NCI-H2171 (cell line): ENCODE data around the gene TMEM52.
A peak's percentile ranks its signal among the peaks of the same experiment; 100 is the strongest.

Experiments
- DNase-seq: peaks from one replicate; lab custom pipeline; 2025; lab: John Stamatoyannopoulos, UW

TMEM52 gene

DNA sequence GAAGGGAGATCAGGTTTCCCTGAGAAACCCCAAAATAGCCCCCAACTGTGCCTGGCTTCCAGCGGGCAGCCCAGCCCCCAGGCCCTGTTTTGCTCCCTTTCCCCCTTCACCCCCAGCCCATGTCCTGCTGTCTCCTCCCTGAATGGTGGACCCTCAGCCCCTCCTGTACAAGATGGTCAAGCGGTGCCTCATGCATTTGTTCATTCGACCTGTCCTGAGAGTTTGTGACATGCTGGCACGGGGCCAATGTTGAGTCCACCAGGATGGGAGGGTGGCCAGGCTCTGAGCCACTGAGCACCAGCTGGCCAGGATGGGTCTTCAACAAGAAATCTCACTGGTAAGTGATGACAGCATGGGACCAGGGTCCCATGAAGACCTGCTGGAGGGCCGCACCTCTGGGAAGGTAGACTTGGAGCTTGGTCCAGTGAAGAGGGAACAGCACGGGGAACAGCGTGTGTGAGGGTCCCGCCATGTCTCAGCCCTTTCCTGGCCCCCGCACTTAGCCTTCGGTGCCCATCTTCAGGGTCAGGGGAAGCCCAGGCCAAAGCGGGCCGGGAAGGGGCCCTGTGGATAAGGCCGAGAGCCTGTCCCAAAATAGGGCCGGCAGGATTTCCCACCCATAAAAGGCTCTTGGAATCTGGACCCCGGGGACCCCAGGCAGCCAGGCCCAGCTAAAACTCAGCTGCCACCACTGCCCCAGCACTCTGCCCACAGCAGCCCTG is 3.9 kb downstream of the TMEM52 start, which contains the start of gene CALML6:
Gene CALML6, plus strand, starts transcription at position 290 of the 722 bp plus-strand sequence. Its CDS starts 21 bp downstream, at position 311.
- DNase-seq, result no peak

DNA sequence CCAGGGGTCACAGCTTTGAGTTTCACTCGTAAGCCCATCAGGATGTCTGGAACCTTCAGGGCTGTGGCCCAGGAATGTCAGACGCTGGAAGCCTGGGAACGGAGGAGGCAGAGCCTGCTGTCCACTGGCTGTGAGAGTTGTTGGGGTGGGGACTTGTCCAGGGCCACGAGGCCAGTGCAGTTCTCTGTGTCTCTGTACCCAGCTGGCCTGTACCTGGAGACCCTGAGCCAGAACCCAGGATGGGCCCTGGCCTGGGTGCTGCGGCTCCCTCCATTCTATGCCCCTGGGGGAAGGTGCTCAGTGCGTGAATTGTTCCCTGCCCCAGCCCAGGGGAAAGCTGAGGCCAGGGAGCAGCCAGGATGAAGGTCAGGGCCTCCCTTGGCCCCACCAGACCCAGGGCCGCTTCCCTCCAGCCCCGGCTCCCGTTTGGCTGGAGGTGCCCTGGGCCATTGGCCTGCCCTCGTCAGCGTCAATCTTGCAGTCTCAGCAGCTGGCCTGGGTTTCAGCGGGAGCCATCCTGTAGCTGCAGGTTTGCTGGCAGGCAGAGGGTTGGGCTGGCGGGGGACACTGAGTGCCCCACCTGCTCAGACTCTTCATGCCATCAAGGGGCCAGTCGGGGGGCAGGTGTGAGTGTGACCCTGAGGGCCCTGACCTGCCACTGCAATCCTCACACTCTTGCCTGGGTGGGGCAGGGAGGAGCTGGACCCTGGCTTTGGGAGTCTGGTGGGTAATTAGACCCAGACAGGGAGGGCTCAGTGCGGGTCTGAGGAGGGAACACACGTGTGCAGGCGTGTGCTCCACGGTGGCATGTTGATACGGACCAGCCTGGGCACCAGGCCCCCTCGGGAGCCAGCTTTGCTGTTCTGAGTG is 4.7 kb downstream of the TMEM52 start:
- DNase-seq, result no peak

DNA sequence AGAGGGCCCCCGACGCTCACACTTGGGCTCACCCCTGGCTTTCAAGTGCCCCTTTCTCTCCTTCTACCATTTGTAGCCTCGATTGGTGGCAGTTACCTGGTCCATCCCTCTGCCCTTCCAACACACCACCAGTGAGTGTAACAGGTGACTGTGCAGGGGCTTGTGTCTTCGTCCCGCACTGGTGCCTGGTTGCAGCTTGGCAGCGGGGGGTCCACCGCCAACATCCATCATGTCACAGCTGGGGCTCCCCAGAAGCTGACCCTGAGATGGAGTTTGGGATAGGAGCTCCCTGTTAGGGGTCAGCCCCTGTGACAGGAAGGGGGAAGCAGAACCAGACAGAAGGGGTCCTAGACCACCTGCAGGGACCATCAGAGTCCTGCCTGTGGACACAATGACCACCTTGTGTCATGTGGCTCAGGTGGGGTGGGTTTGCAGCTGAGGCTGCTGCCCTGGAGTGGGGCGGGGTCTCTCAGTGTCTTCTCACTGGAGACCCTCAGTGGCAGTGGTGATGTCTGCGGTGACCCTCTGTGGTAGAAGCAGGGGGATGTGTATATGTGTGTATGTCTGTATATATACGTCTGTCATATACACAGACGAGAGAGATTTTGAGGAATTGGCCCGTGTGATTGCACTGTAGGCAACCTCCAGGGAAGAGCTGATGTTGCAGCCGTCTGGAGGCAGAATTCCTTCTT is 7.6 kb downstream of the TMEM52 start:
- no peak for DNase-seq

DNA sequence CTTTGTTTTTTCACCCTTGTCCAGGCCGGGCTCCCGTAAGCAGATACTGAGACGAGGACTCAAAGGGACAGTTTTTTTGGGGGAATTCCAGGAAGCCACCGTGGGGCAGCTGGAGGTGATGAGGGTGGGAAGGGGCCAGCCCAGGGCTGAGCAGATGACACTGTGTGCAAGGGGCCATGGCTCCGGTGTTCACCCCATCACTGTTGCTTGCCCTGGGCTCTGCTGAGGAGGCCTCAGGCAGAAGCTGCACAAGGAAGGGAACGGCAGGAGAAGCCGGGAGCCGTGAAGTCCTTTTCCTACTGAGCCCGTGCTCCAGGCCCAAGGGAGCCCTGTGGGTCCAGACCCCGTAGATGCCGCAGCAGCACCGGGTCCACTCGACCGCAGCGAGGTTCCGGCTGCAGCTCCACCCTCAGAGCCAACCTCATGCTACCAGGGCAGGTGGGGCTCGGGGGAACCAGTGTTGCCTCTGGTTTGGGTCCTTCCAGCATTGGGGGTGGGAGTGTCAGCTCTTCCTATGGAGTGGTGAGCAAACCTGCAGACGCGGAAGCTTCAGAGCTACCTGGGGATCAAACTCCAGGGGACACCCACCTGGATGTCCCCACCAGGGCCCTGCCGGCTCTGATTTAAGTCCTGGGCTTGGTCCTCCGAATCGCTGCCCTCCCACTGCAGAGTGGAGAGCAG is 8.3 kb downstream of the TMEM52 start:
- no peak for DNase-seq

DNA sequence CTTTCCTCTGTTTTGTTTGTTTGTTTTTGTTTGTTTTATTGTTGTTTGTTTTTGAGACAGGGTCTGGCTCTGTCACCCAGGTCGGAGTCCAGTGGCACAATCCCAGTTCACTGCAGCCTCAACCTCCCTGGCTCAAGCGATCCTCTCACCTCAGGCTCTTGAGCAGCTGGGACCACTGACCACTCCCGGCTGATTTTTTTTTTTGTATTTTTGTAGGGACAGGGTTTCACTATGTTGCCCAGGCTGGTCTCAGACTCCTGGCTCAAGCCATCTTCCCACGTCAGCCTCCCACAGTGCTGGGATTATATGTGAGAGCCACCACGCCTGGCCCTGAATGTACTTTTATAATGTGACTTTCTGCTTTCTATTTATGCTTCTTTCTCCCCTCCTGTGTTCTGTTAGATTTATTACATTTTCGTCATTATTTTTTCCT is 9.0 kb downstream of the TMEM52 start:
- DNase-seq, result no peak

DNA sequence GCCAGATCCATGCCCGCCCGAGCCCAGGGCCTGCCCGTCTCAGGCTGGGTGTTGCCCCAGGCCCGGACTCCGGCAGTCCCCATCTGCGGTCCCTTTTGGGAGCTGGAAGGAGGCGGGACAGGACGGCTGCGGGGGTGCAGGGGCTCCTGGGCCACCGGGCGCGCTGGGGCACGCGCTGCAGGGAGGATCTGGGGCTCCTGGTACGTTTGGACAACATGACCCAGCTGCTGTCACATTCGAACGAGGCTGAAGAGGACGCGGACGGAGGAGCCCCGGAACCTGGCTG is 10.6 kb downstream of the TMEM52 start:
- DNase-seq, result no peak

DNA sequence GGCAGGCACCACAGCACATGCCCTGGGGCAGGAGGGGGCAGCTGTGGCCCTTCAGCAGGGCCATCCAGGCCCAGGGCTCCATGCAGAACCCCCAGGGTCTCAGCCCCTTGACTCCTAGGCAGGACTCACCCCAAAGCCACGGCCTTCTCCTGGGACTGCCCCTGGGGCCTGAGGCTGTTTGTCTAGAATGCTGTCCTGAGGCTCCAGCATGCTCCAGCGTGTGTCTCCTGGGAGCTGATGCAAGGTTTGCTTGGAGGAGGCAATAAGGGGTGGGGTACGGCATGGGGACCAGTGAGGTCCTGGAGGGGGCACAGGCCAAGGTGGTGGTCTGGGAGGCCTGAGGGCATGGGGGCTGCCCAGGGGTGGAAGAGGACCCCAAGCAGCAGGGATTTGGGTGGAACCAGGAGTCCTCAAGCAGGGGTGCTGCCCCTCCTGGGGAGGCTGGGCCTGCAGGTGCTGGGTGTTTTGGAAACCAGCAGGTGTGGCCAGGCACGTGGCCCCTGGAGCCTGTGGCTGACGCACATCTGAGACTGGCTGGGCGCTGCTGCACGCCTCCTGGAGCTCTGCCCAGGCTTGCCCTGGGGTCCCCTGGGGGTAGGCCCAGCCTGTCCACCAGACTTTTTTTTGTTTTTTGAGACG is 11.9 kb downstream of the TMEM52 start:
- peak; percentile 73 for DNase-seq

DNA sequence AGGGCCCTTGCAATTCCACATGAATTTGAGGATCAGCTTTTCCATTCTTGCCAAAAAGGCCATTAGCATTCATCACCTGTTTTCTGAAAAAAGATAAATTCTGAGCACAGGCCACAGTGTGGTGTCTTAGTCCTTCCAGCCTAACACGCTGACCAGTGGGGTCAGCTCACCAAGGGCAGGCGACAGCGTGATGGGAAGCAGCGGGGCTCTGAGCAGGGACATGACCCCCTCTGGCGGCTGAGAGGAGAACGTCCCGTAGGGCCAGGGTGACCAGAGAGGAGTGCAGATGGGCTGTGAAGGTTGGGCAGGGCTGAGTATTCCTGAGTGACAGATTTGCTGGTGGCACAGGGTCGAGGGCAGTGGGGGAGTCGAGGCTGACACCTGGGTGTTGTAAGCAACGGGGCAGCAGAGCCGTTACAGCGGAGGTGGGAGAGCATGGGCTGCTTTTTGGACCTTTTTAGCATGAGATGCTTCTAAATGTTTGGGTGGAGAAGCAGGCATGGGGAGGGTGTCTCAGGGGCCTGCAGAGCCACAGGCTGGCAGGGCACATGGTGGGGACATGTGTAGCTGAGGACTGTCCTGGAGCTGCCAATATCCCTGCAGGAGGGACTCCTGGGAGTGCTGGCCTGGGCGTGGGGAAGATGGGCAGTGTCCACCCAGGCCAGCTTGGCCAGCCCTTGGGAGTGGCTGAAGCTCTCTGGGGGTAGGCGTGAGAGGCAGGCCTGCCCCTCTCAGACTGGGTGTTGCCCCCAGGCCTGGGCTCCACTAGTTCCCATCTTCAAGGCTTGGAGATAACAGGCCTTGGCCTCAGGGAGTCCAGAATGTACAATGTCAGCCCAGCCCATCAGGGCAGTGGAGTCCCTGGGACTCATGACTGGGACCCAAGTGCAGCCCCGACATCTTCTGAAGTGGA is 12.6 kb downstream of the TMEM52 start:
- DNase-seq, result peak; percentile 10

DNA sequence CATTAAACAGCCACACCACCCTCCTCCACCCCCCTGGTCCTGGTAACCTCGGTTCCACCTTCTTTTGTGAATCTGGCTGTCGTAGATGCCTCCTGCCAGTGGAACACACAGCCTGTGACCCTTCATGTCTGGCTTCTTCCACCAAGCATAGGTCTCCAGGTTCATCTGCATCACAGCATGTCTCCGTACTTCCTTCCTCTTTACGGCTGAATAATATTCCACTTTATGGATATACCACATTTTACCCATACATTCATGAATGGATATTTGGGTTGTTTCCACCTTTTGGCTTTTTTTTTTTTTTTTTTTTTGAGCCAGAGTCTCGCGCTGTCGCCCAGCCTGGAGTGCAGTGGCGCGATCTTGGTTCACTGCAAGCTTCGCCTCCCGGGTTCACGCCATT is 15.9 kb downstream of the TMEM52 start:
- DNase-seq, result no peak

DNA sequence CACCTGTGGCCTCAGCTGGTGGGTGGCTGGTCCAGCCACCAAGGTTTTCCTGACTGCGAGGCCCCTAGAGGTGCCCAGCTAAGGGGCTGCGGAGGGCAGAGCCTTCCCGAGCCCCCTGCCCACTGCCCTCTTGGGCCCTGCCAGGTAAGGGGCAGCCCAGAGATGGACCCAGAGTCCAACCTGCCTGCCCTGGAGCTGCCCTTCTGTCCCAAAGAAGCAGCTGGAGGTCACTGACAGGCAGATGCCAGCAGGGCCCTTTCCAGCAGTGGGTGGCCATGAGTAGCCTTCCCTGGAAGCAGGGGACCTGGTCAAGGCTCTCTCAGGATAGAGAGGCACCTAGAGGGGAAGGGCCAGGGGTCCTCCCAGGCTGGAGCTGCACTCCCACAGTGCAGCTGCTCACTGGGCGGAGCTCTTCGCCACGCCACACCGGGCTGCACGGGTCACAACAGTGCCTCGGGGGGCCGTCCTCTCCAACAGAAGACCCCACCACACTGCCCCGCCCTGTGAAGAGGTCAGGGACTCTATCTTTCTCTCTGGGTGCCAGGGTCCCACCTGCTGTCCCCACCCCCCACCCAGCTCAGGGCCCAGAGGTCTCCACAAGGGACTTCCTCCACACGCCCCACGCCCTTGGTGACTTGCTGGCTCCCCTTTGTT is 17.3 kb downstream of the TMEM52 start:
- no peak for DNase-seq

DNA sequence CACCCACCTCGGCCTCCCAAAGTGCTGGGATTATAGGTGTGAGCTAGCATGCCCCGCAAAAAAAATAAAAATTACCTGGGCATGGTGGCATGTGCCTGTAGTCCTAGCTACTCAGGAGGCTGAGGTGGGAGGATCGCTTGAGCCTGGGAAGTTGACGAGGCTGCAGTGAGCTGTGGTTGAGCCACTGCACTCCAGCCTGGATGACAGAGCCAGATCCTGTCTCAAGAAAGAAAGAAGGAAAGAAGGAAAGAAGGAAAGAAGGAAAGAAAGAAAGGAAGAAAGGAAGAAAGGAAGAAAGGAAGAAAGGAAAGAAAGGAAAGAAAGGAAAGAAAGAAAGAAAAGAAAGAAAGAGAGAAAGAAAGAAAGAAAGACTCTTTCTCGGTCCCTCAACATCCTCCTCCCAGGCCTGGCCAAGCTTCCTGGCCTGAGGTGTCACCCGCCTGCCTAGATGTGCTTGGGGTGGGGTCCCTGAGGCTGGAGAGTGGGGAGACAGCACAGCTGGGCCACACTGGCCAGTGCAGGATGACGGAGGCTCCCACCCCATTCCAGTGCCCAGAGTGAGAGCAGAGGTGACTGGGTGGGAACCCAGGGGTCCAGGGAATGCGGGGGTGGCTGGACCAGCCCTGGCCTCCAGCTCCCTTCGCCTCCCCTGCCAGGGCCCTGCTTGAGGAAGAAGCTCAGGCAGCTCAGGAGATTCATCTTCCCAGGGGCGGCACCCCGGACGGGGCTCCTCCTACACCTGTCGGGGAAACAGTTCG is 18.0 kb downstream of the TMEM52 start:
- no peak for DNase-seq

DNA sequence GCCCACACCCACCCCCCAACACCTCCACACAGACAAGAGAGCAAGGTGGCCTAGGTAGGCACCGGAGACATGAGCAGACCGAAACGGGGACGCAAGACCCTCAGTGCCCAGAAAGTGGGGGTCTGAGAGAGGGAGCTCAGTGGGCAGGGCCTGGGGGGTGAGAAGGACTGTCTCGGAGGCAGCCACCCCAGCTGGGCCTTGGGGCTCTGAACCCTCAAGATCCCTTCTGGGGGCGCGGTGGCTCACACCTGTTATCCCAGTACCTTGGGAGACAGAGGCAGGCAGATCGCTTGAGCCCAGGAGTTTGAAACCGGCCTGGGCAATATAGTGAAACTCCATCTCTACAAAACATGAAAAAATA is 19.1 kb downstream of the TMEM52 start:
- no peak for DNase-seq

DNA sequence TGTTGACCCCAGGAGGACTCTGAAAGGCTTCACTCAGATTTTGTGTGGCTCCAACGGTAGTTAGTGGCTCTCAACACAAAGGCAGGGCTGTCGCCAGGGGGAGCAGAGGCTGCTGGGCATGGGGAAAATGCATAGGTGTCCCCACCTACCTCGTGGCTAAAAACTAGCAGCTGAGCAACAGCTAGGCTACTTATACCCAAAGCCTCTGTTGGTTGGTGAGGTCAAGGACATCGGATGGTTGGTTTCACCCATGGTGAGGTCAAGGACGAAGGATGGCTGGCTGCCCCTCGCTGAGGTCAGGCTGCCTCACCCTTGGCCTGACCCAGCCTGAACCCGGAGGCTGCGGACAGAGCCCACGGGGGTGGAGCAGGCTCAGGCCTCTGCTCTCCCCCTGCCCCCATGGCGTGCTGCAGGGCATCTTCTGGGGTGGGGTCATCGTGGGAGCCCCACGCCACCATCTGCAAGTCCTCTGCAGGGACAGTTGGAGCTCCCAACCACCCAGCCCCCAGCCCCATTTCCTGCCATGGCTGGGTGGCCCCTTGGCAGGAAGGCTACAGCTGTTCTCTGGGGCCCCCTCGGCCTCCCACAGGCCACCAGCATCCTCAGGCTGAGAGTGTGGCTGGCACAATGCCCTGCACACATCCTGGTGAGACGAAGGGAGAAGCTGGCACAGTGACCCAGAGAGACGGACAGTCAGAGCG is 19.7 kb downstream of the TMEM52 start:
- DNase-seq, result no peak

DNA sequence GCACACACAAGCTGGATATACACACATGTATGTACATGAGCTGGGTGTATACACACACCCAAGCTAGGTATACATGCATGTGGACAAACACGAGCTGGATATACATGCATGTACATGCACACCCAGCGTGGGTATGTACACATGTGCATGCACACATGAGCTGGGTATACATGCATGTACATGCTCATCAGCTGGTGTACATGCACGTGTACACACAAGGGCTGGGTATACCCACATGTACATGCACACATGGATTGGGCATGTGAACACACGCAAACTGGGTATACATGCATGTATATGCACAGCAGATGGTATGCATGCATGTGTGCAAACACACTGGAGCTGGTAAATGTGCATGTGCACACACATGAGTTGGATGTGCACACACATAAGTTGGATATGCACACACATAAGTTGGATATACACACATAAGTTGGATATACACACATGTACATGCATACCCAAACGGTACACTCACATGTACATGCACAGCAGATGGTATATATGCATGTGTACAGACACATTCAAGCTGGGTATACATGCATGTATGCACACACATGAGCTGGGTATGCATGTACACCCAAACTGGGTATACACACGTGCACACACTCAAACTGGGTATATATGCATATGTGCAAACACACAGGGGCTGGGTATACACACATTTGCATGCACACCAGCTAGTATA is 20.7 kb downstream of the TMEM52 start:
- DNase-seq, result no peak

DNA sequence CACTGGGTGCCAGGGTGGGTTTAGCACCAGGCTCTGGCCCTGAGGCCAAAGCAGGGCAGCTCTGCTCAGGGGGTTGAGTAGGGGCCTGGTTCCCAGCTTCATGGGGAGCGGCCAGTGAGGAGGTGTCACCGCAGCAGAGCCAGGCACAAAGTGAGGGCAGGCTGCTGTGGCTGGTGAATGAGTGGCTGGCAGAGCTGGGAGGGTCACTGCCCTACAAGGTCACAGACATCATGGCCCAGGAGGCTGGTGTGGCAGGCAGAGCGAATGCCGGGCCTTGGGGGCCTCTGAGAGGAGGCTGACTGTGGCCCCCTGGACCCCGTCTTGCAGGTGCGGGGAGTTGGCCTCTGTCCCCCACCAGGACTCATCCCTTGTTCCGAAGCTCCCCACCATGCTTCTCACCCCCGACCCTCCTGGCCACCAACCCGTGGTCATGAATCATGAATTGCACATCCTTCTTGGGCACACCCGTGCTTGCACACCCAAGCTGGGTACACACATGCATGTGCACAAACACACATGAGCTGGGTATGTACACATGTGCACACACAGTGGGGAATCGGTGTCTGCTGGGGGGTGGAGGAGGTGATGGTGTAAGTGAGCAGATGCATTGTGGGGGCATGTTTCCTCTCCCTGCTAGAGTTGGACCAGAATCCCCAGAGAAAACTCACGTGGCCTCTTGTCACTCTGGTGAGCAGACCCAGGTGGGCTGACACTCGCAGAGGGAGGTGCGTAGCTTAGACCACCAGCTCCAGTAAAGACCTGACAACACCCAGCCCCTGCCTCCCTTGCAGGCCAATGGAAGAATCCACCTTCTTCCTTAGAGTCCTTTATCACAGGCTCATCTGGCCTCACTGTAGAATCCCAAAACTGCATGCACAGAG is 23.4 kb downstream of the TMEM52 start:
- DNase-seq, result no peak

DNA sequence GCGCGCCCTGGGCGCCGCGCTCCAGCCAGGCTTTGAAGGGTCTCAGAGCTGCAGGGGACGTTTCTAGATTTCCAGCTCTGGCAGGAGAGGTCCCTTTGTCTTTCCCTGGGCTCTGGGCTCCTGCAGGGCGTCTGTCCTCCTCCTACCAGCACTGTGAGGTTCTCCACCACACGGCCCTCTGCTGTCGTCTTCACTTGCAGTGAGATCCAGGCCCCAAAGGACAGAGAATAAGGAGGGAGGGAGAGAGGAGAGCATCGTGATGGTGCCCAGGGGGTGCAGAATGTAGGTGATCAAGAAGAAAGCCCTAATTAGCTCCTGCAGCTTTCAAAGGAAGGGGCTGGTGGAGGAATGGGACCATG is 24.0 kb downstream of the TMEM52 start:
- DNase-seq, result no peak

DNA sequence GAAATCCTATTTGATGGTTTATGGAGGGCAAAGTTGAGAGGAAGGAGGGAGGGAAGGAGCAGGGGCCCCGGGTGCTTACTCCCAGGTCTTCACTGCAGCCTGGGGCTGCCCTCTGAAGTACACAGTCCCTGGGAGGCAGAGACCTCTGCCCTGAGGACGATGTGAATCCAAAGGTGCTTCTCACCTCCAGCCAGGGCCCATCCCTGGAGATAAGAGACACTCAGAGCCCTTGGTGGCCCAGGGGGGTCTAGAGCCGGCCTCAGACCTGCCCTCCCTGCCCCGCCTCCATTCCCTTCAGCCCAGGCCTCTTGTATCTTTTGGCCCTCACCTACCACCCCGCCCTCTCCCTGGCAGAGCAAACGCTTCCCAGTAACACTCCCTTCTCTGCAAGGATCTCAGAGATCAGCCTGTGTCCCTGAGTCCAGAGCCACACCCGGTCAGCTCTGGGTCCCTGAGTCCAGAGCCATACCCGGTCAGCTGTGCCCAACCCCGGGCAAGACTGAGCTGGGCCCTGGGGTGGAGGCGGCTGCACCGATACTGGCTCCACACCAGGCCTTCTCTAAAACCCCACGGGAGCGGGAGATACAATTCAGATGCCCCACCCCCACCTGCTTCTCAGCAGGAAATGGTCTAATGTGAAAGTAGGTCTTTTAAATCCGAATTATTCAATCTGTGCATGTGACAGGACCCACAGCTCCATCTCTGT is 24.6 kb downstream of the TMEM52 start:
- DNase-seq, result no peak
